Nucleus accumbens (tissue), 56 donors: ENCODE data around the gene MAP2K7.
"Not testable (repeated sequence)": the region's sequence is repeated elsewhere in the genome, so short reads cannot be mapped to it uniquely, and the experiment has no call there.

Source experiments
- DNase-seq, 56 donors: peaks; one replicate each; lab custom pipeline; 2025; lab: John Stamatoyannopoulos, UW

The MAP2K7 gene

DNA sequence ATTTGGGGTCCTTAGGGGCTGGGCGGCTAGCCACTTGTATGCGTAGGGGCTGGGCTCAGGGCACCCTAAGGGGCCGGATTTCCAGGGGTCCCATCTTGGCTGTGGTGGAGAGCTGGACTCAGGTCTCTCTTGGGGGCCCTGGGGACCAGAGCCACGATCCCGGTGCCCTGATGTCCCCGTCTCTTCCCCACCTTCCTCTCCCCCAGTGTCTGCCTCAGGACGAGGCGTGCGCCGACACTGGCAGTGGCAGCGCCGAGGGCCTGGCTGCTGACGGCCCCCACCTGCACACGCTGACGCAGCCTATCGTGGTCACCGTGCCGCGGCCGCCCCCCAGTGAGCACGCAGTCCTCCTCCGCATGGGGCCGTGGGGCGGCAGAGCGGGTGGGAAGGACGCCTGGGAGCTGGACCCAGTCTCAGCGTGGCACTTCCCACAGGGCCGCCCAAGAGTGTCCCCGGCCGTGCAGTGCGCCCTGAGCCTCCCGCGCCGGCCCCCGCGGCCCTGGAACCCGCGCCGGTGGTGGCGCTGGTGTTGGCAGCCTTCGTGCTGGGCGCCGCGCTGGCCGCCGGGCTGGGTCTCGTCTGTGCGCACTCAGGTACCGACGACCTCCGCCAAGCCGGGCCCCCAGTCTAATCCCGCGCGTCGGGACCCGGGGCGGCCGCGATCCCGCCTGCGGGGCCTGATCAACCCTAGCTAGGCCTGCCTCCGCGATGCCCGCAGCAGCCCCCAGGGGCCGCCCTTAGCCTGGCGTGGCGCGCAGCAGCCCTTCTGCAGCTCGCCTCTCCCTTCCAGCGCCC, 13.8 kb downstream of the MAP2K7 start:
- peak in 7 of 56 donors; percentile 11 to 52 (median 13) for DNase-seq

DNA sequence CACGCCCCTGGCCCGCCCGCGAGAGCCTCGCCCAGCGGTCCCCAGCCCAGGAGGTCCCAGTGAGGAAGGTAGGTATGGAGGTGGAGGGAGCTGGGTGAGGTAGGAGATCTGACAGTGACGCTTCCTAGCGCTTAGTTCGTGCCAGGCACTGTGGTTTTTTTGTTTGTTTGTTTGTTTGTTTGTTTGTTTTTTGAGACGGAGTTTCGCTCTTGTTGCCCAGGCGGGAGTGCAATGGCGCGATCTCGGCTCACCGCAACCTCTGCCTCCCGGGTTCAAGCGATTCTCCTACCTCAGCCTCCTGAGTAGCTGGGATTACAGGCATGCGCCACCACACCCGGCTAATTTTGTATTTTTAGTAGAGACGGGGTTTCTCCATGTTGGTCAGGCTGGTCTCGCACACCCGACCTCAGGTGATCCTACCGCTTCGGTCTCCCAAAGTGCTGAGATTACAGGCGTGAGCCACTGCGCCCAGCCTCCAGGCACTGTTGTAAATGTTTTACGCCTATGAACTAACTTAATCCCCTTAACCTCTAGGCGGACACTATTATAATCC, 14.5 kb downstream of the MAP2K7 start:
- DNase-seq: not testable (repeated sequence)

DNA sequence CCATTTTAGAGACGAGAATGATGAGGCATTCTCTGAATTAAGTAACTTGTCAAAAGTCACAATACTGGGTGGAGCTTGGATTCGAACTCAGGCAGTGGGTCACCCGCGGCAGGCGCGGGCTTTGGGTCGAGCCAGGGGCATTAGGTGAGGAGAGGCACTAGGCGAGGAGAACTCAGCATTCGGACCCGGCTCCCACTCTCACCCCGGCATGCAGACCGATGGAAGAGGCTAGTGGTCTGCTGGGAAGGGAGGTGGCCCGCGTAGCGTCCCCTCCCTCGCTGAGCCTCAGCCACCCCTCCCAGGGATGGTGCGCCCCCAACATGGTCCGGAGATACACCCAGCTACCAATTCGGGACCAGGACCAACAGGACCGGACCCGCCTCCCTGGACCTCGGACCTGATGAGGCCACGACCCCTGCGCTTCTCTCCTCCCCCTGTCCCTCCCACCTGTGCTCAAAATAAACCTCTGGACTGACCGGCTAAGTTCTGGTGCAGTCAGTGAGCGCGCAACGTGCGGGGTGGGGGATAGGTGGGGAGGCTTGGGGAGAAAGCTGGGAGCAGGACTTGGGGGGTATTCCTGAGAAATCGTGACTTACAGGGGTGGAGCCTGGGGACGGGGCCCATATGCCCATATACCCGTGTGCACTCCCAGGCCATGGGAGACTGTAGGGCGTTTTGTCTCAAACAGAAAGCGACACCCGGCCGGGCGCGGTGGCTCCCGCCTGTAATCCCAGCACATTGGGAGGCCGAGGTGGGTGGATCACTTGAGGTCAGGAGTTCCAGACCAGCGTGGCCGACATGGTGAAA, 15.1 kb downstream of the MAP2K7 start:
- peak in 1 of 56 donors; percentile 9 for DNase-seq

DNA sequence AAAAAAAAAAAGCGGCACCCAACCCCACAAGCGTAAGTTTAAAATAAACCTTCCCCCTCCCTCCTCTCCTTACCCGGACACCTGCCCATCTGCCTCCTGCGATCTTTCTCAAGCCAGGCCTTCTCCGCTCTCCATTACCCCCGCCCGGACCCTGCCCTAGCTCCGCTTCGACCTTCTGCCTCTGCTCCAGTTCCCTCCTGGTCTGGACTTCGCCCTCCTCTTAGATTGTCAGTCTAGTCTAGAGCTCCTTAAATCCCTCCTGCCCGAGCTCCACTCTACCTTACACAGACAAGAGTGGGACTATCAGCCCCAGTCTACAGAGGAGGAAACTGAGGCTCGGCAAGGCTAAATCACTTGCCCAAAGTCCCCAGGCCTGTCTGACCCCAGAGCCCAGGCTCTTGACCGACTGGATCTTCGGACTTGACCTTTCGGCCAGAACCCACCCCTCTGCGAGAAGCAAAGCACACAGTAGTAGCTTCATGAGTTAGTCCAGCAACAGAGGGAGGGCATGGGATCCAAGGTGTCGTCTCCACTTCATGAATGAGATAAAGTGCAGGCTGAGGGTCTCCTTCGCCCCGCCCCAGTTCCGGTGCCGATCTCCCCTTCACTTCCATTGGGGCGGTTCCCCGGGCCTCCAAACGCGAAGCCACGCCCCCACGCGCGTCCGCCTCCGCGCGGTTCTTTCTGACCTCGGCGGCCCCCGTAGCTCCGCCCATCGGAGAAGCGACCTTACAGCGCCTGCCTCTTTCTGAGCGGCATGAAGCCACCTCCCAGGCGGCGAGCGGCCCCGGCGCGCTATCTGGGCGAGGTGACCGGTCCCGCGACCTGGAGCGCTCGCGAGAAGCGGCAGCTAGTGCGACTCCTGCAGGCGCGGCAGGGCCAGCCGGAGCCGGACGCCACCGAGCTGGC, 16.2 kb downstream of the MAP2K7 start, which contains the start of gene SNAPC2:
Gene SNAPC2, plus strand, starts transcription at position 729 of the 909 bp plus-strand sequence. Its CDS starts 29 bp downstream, at position 758.
- DNase-seq: peak in 55 of 56 donors; percentile 62 to 98 (median 92)

DNA sequence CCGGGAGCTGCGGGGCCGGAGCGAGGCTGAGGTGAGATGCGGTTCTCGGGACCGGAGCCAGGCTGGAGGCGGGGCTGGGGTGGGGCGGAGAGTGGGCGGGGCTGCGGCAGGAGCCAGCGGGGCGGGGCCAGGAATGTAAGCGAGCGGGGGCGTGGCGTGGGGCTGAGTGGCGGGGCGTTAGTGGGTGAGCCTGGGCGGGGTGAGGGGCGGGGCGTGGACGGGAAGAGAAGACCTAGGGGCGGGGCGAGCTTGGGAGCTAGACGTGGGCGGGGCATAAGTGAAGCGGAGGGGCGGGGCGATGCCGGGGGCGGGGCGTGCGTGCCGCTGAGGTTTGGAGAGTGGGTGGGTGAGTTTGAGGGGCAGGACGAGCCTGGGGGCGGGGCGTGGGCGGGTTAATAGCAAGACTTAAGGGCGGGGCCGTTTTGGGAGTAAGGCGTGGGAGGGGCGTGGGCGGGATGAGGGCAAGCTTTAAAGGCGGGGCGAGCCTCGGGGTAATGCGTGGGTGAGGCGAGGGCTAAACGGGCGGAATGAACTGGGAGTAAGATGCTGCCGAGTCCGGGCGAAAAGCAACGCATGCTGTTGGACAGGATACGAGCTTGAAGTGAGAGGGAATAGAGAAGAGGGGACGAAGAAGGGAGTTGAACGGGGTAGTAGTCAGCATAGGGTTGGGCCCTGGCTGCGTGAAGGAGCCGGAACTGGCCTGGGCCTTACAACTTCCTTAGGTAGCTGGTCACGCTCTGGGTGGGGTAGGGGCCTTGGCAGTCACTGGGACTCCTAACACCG, 17.0 kb downstream of the MAP2K7 start:
- peak; percentile 77 to 100 (median 97) for DNase-seq

DNA sequence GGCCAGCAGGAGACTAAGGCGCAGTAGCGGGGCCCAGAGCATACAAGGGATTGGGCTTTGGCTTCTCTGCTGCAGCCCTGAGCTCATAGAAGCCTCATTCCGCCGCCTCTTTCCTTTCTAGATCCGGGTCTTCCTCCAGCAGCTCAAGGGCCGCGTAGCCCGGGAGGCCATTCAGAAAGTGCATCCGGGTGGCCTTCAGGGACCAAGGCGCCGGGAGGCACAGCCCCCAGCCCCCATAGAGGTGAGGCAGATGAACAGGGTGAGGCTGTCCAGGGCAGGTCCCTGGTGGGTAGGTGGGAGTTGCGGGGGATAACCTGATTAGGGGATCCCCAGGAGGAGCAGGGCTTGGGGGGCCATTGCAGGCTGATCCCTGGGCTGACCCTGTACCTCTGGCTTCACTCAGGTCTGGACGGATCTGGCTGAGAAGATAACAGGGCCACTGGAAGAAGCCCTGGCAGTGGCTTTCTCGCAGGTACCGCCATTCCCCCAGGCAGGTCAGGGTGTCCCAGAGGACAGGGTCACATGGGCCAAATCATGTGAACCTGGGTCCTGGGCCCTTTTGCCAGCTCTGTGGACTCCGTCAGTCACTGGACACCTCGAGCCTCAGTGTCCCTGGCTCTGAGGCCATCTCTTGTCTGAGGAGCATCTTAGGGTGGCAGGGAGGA, 17.8 kb downstream of the MAP2K7 start:
- peak in 3 of 56 donors; percentile 20 to 51 (median 43) for DNase-seq

DNA sequence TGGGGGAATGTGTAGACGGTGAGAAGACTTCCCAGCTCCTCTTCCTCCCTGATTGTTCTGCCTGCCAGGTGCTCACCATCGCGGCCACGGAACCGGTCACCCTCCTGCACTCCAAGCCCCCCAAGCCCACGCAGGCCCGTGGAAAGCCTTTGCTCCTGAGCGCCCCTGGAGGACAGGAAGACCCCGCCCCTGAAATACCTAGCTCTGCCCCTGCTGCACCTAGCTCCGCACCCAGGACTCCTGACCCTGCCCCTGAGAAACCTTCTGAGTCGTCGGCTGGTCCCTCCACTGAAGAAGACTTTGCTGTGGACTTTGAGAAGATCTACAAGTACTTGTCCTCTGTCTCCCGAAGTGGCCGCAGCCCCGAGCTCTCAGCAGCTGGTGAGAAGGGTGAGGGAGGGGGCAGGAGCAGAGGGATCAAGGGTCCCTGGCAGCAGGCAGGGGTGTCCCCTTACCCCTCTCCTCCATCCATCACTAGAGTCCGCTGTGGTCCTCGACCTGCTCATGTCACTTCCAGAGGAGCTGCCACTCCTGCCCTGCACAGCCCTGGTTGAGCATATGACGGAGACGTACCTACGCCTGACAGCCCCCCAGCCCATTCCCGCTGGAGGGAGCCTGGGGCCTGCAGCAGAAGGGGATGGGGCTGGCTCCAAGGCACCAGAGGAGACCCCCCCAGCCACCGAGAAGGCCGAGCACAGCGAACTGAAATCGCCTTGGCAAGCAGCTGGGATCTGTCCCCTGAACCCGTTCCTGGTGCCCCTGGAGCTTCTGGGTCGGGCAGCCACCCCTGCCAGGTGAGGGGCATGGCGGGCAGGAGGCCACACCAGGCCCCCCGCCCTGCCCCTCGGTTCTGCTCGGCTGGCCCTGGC, 18.5 kb downstream of the MAP2K7 start:
- peak in 1 of 56 donors; percentile 14 for DNase-seq

DNA sequence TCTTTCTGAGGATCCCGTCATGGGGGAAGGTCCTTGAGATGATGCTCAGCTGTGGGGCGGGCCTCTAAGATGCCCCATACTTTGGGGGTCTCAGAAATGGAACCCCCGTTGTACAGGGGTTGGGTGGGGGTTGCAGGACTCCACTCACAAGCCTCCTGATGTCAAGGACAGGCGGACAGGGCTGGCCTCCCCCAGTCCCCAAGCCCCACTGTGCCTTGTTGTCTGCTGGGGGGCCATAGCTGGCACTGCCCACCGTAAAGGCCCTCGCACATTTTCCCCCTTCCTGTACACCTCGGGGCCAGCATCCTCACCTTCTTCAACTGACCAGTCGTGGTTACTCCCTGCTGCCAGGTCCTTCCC, 19.1 kb downstream of the MAP2K7 start:
- DNase-seq: no peak

DNA sequence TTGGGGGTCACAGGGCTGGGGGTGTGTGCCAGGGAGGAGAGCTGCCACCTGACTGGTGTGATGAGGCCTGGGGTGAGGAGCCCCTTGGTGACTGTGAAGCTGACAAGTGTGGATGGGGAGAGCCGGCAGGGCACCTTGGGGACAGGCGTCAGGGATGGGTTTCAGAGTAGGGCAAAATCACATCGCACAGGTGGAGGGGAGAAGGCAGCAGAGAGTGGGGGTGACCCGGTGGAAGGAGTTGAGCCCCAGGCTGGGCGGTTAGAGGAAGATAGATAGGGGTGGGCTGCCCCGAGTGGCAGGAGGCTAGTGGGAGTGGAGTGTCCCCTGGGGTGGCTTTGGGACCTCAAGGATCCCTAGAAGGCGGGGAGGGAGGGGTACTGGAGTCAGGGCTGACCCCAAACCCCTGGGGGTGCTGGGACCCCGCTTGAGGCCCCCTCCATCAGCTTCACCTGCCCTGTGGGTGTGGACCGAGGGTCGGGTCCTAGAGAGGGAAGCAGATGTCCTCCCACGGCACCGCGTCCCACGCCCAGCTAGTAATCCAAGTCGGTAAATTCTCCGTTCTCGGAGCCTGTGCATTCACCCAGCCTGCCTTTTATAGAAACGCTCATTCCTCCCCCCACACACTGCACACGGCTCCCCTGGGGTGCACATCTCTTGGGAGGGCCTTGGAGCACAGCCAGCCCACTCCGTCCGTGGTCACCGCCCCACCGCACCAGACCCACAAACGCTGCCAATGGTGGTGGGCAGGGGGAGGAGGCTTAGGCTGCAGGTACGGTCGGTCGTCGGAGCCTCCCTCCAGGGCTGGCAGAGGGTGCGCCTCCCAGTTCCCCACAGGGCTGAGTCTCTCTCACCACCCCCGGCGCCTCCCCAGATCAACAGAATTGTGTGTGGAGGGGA, 19.9 kb downstream of the MAP2K7 start:
- peak in 36 of 56 donors; percentile 5 to 84 (median 44) for DNase-seq

DNA sequence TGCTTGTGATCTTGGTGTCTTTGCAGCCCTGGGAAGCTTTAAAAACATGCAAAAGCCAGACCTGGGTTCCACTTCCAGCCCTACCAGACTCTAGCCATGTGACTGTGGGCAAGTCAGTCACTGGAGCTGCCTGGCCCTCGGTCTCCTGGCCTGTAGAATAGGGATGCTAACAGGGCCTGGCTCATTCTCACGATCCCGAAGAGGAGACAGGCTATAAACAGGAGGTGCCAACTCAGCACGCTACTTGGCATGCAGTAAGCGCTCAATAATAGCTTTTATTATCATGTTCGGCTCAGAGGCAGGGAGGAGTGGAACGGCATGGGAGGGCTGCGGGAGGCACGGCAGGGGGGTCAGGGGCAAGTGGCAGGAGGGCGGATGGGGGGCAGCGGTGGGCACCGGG, 20.6 kb downstream of the MAP2K7 start:
- DNase-seq: peak in 2 of 56 donors; percentile 23 to 44

DNA sequence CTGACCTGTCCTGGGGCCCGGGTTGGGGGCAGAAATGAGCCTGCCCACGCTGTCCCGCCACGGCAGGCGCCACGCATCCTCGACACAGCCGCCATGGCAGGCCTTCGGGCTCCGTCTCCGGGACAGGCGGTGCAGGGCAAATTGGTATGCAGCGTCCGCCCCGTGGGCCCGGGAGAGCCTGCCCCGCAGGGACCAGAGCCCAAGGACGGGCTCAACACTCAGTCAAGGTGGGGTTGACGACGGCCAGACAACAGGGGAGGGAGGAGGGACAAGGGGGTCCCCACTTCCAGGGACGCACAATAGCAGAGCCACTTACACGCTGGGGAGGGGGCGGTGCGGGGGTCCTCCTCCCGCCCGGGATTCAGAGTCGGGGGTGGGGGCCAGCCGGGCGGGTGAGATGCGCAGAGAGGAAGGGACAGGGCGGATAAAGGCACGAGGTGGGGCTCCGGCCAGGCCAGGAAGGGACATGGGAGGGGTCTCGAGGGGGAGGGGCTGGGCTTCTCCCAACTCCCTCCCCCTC, 21.0 kb downstream of the MAP2K7 start:
- peak in 1 of 56 donors; percentile 44 for DNase-seq

DNA sequence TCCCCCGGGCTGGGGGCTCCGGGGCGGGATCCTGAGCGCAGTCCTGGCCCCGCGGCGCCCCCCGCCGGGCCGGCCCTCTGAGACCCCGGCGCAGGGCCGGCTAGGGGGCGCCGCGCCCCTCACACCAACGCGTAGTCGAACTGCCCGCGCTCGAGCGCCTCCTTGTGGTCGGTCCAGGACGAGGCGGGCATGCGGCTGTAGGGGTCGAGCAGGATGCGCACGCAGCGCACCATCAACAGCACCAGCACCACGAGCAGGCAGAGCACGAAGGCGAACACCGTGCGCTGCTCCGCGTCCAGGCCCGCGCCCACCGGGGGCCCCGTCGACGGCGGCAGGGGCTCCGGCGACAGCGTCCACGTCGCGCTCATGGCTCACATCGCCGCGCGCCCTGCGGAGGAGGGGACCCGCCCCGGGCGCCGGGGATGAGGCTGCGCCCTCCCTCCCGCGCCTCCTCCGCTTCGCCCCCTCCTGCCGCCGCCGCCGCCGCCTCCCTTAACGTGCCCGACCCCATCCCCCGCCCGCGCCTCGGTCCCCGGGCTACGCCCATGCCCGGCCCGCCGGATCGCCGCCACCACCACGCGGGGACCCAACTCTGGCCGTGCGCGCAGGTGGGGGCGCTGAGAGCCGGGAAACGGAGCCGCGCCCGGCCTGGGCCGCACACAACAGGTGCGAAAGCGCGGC, 21.6 kb downstream of the MAP2K7 start:
- peak in 34 of 56 donors; percentile 2 to 78 (median 29) for DNase-seq

DNA sequence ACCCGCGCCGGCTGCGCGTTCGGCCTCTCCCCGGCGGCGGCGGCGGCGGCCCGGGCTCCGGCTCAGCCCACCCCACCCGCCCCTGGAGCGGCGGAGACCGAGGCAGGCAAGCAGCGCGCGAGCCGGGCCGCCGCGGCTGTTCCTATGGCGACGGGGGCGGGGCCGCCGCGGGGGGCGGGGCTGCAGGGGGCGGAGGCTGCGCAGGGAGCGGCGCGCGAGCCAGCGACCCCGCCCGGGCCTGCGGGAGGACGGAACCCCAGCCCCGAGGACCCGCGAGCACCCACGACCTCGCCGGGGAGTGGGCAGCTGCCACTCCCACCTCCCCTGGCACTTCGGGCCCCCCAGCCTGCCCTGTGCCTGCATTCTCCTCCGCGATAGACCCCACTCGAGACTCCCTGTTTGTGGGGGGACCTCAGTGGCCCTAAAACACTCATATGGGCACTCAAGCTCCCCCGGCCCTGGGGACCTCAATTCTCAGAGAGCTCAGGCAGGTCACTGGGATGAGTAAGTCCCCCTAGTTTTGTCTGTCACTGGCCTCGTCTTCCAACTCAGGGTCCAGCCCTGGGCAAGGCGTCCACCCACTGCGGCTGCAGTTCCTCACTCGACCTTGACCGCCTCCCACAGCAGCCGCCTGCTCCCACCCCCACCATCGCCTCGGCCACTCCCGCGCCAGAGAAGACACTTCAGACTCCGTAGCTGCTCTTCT, 22.5 kb downstream of the MAP2K7 start, which contains the start of gene CTXN1:
Gene CTXN1, minus strand, starts transcription at position 115 of the 706 bp plus-strand sequence. CDS start 597 bp downstream, outside the sequence.
- peak in 42 of 56 donors; percentile 9 to 80 (median 42) for DNase-seq

DNA sequence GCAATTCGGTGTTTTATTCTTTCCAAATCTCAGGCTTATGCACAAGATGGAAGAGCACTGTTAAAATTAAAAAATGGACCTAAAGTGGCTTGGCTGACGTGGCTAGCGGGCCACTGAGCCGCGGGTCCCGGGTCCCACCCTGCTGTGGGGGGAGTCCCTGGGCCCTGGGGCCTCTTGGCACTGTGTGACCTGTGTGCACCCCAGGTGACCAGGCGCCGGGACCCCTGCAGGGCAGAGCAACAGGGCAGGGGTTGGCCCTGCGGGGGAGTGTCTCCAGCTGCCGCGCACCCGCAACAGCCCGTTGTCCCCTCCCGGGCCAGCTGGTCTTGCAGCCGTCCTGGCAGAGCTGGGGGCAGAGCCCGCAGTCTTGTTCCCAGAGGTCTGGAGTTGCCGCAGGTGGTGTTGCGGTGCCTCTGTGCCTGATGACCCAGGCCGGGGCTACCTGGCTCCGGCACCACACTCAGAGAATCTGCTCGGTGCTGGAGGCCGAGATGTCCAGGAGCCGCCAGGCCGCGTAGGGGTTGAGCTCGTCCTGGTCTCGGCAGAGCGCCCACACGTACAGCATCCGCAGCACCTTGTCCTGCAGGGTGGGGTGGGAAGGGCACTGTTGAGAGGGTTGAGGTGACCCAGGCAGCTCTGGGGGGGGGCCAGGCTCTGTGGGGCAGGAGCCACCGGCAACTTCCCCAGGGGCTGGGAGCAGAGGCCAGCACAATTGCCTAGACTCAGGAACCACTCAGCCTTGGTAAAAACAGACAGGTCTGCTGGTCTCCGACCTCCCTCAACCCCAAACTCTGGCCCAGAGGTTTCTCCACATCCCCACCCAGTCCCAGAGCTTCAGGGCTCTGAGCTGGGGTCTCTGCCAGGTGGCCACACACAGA, 23.3 kb downstream of the MAP2K7 start:
- DNase-seq: no peak
